IMR-90 (cell line): ENCODE measurements around the gene ABCA7. TPM values are rescaled to one million over a fixed set of nuclear protein-coding genes. Genes with fewer than 3 reads are reported as not detected.

Experiments used
- ATAC-seq: fragments of 200-7000 bp; cut with Tn5 transposase; 2 replicates; pipeline ENCODE4 v1.9.1; 2020; ENCODE audit warnings: low read depth, mild to moderate bottlenecking, moderate library complexity
- BruUV-seq: library from RNA; stranded (reverse); fragments of 400-500 nt; replicated peaks from 2 replicates; lab custom pipeline; 2021; lab: Mats Ljungman, UMichigan
- CTCF ChIA-PET: fragments of 300-600 bp; formaldehyde crosslinking; extraction: SDS; loops from one replicate; lab custom pipeline; 2021; ENCODE audit warnings: antibody characterized with exemption; lab: Yijun Ruan, JAX
- POLR2A ChIA-PET: fragments of 300-600 bp; sonication (Branson Sonifier 250); formaldehyde crosslinking; loops from one replicate; lab custom pipeline; 2022; ENCODE audit warnings: antibody characterized with exemption; ENCODE audit not compliant: unreplicated experiment; lab: Charles Lee
- DNase-seq: peaks from one replicate; pipeline ENCODE4 v3.0.0; 2013
- H2AFZ ChIP-seq: replicated peaks from 2 replicates; pipeline ENCODE3; 2013; ENCODE audit warnings: low read length, mild to moderate bottlenecking; ENCODE audit not compliant: poor library complexity
- H2AK5ac ChIP-seq: 2 replicates; pipeline ENCODE4 v1.6.1; 2013; ENCODE audit warnings: low read depth, low read length, inconsistent platforms
- H2AK9ac ChIP-seq: replicated peaks from 2 replicates; pipeline ENCODE3; 2013; ENCODE audit warnings: mild to moderate bottlenecking, low read depth, low read length, moderate library complexity; ENCODE audit not compliant: poor library complexity
- H2BK120ac ChIP-seq: 2 replicates; pipeline ENCODE4 v1.6.1; 2013; ENCODE audit warnings: low read depth, low read length, inconsistent platforms
- H2BK15ac ChIP-seq: 3 replicates; pipeline ENCODE4 v1.6.1; 2013; ENCODE audit warnings: low read depth, low read length, inconsistent platforms
- H2BK20ac ChIP-seq: 2 replicates; pipeline ENCODE4 v1.6.1; 2013; ENCODE audit warnings: low read depth, mild to moderate bottlenecking, inconsistent platforms, low read length, moderate library complexity
- H2BK5ac ChIP-seq: 2 replicates; pipeline ENCODE4 v1.6.1; 2013; ENCODE audit warnings: mild to moderate bottlenecking, low read depth, low read length, inconsistent platforms; ENCODE audit not compliant: poor library complexity, severe bottlenecking
- H3K14ac ChIP-seq: replicated peaks from 2 replicates; pipeline ENCODE4 v1.6.1; 2013; ENCODE audit warnings: low read depth, low read length, inconsistent platforms
- H3K18ac ChIP-seq: 2 replicates; pipeline ENCODE4 v1.6.1; 2013; ENCODE audit warnings: low read depth, low read length, control low read depth
- H3K23ac ChIP-seq: 2 replicates; pipeline ENCODE4 v1.6.1; 2013; ENCODE audit warnings: low read depth, low read length, inconsistent platforms
- H3K27ac ChIP-seq: 2 replicates; pipeline ENCODE4 v1.5.1; 2013; ENCODE audit warnings: mild to moderate bottlenecking, control low read depth, low read length; ENCODE audit not compliant: insufficient read depth
- H3K27me3 ChIP-seq: 2 replicates; pipeline ENCODE4 v1.6.1; 2013; ENCODE audit warnings: low read length; ENCODE audit not compliant: control insufficient read depth, insufficient read depth
- H3K36me3 ChIP-seq: 2 replicates; pipeline ENCODE4 v1.6.1; 2013; ENCODE audit warnings: low read length, mixed read lengths; ENCODE audit not compliant: control insufficient read depth, insufficient read depth
- H3K4ac ChIP-seq: 2 replicates; pipeline ENCODE4 v1.6.1; 2013; ENCODE audit warnings: low read depth, low read length, inconsistent platforms
- H3K4me1 ChIP-seq: 2 replicates; pipeline ENCODE4 v1.6.1; 2013; ENCODE audit warnings: low read length, mixed read lengths; ENCODE audit not compliant: control insufficient read depth, insufficient read depth
- H3K4me2 ChIP-seq: 2 replicates; pipeline ENCODE4 v1.6.1; 2013; ENCODE audit warnings: low read depth, mild to moderate bottlenecking, control low read depth, low read length, moderate library complexity
- H3K4me3 ChIP-seq: 2 replicates; pipeline ENCODE4 v1.5.1; 2013; ENCODE audit warnings: low read depth, mild to moderate bottlenecking, control low read depth, low read length, moderate library complexity; ENCODE audit not compliant: insufficient read depth
- H3K56ac ChIP-seq: 2 replicates; pipeline ENCODE4 v1.6.1; 2013; ENCODE audit warnings: low read length, inconsistent platforms; ENCODE audit not compliant: insufficient read depth; ENCODE audit errors: extremely low read depth
- H3K79me1 ChIP-seq, 2 experiments: 2 replicates each; pipeline ENCODE4 v1.6.1; 2013; ENCODE audit warnings: low read length in 2 of 2, inconsistent platforms in 1 of 2, low read depth in 1 of 2
- H3K9ac ChIP-seq: 2 replicates; pipeline ENCODE4 v1.6.1; 2013; ENCODE audit warnings: low read depth, low read length, control low read depth
- H3K9me1 ChIP-seq: 2 replicates; pipeline ENCODE4 v1.6.1; 2013; ENCODE audit warnings: low read length, inconsistent platforms; ENCODE audit not compliant: insufficient read depth
- H3K9me3 ChIP-seq: 2 replicates; pipeline ENCODE4 v1.6.1; 2013; ENCODE audit warnings: low read length; ENCODE audit not compliant: control insufficient read depth, insufficient read depth
- H4K20me1 ChIP-seq: 2 replicates; pipeline ENCODE4 v1.6.1; 2013; ENCODE audit warnings: low read length, inconsistent platforms; ENCODE audit not compliant: insufficient read depth
- H4K5ac ChIP-seq: 2 replicates; pipeline ENCODE4 v1.6.1; 2013; ENCODE audit warnings: mild to moderate bottlenecking, low read depth, low read length, control low read depth
- H4K8ac ChIP-seq, 2 experiments: 2 replicates each; pipeline ENCODE4 v1.6.1; 2013; ENCODE audit warnings: low read depth in 2 of 2, low read length in 2 of 2, control low read depth in 1 of 2, inconsistent platforms in 1 of 2
- H4K91ac ChIP-seq: 2 replicates; pipeline ENCODE4 v1.6.1; 2013; ENCODE audit warnings: low read depth, low read length, inconsistent platforms; ENCODE audit not compliant: insufficient read depth
- CEBPB ChIP-seq: IDR thresholded peaks from 2 replicates; pipeline ENCODE4 v1.6.1; 2012; ENCODE audit warnings: low read depth, low read length, improper control_type of control experiment
- ELK1 ChIP-seq: fragments of 150-350 bp; IDR thresholded peaks from 2 replicates; pipeline ENCODE4 v1.6.1; 2016; ENCODE audit warnings: low read depth, mild to moderate bottlenecking, low read length, moderate library complexity, borderline replicate concordance
- MAFK ChIP-seq: IDR thresholded peaks from 2 replicates; pipeline ENCODE4 v1.6.1; 2012; ENCODE audit warnings: low read depth, low read length, improper control_type of control experiment
- MAZ ChIP-seq: IDR thresholded peaks from 2 replicates; pipeline ENCODE4 v1.6.1; 2012; ENCODE audit warnings: low read depth, mild to moderate bottlenecking, low read length, improper control_type of control experiment, moderate library complexity, borderline replicate concordance
- NFE2L2 ChIP-seq: fragments of 150-350 bp; IDR thresholded peaks from 2 replicates; pipeline ENCODE4 v1.6.1; 2016; ENCODE audit warnings: low read depth, mild to moderate bottlenecking, low read length
- POLR2A ChIP-seq: IDR thresholded peaks from 2 replicates; pipeline ENCODE4 v1.6.1; 2012; ENCODE audit warnings: mild to moderate bottlenecking, low read depth, low read length
- RCOR1 ChIP-seq: IDR thresholded peaks from 2 replicates; pipeline ENCODE4 v1.6.1; 2012; ENCODE audit warnings: mild to moderate bottlenecking, low read length, improper control_type of control experiment; ENCODE audit not compliant: insufficient replicate concordance
- RFX5 ChIP-seq: IDR thresholded peaks from 2 replicates; pipeline ENCODE4 v1.8.0; 2012; ENCODE audit warnings: low read depth, mild to moderate bottlenecking, low read length, moderate library complexity
- WGBS, 2 experiments: methylation state at CpG; one replicate each; pipeline versions ENCODE4 v1.1.5 to v1.1.7; 2013; ENCODE audit warnings: missing lambda C conversion rate in 2 of 2; ENCODE audit not compliant: insufficient read length in 1 of 2; ENCODE audit errors: extremely low coverage in 2 of 2; 5-methylcytosine and 5-hydroxymethylcytosine counted together
- dilution Hi-C: fragments of 300-500 bp; cut with HindIII; formaldehyde crosslinking; loops from one replicate; pipeline ENCODE4 v1.14.3; 2018; ENCODE audit warnings: low sequenced_read_pairs; ENCODE audit not compliant: unreplicated experiment
- in situ Hi-C: fragments of 300-500 bp; cut with MboI; formaldehyde crosslinking; loops from 3 replicates; pipeline ENCODE4 v1.14.3; 2019; ENCODE audit warnings: low sequenced_read_pairs, inconsistent platforms, mixed read lengths
- intact Hi-C: fragments of 100-400 bp; cut with micrococcal nuclease; formaldehyde crosslinking; loops from 2 replicates; pipeline ENCODE4 v1.10.0; 2022
- polyA plus RNA-seq, 3 experiments: library from polyadenylated mRNA; depleted of rRNA; stranded (reverse); fragments of >200 nt; gene quantifications; 2 replicates each; pipeline ENCODE4 v1.2.3, GENCODE V29; 2012; ENCODE audit warnings: low replicate concordance in 1 of 3
- total RNA-seq: library from RNA; depleted of rRNA; stranded (reverse); fragments of >200 nt; gene quantifications from 2 replicates; pipeline ENCODE4 v1.2.3, GENCODE V29; 2012

Gene ABCA7
- total and polyA plus RNA-seq, 2 of the 4 experiments (the other 2 are of a cell fraction): 0.36 to 3.3 TPM

GRCh38 chr19:1012334-1012733 lies 27.6 kb upstream of the ABCA7 start:
- Histone ChIP-seq H2AK5ac (no peak overlapping the region), H3K36me3 (peaks cover 38% of the 10 kb centered on the region), H2BK20ac (no peak overlapping the region), H3K9me1 (peaks cover 9% of the 10 kb centered on the region; the same call in 1 of the 2 replicates), H3K9ac (no peak overlapping the region), H4K5ac (no peak overlapping the region), H4K20me1 (peaks cover 69% of the 10 kb centered on the region), H4K8ac (no peak overlapping the region), H2BK5ac (no peak overlapping the region), H3K4me2 (no peak overlapping the region), H3K4me3 (no peak overlapping the region), H3K27ac (no peak overlapping the region), H3K14ac (no peak overlapping the region), H3K9me3 (no peaks in the 10 kb centered on the region), H3K4me1 (peaks cover 32% of the 10 kb centered on the region), H3K18ac (no peak overlapping the region), H2AFZ (no peak overlapping the region), H4K91ac (no peak overlapping the region), H3K79me1 (peaks cover 0 to 52% of the 10 kb centered on the region in 2 experiments; a peak in 2 of 4 replicates), H3K4ac (no peak overlapping the region), H2AK9ac (no peak overlapping the region), H3K56ac (no peak overlapping the region), H3K27me3 (no peaks in the 10 kb centered on the region), H2BK120ac (no peak overlapping the region), H2BK15ac (no peak overlapping the region), H3K23ac (no peak overlapping the region)
- in situ Hi-C loops (no loop called here), intact Hi-C loops (no loop called here), dilution Hi-C loops (no loop called here)
- DNase-seq (no peak), ATAC-seq (no peak)
- WGBS, 2 experiments: no CpG with 5 or more reads among the region's 18 CpGs
- TF ChIP-seq RCOR1 (no peak), NFE2L2 (no peak), MAZ (no peak), MAFK (no peak), CEBPB (no peak), POLR2A (no peak), ELK1 (no peak), RFX5 (no peak)
- CTCF ChIA-PET: no interaction called here
- POLR2A ChIA-PET: no interaction called here
- no TSS peak for BruUV-seq
